NCI-H524 (cell line): ENCODE results near the gene PCMTD2.

Experiments
- DNase-seq, 2 experiments: peaks; one replicate each; lab custom pipeline; 2025; lab: John Stamatoyannopoulos, UW

PCMTD2 gene

GRCh38 chr20:64255361-64256281, at the start of gene PCMTD2:
Gene PCMTD2, plus strand, starts transcription at chr20:64255748. Its CDS starts 4,218 bp downstream, at chr20:64259966.
- DNase-seq = peak; percentile 59 to 83

DNA sequence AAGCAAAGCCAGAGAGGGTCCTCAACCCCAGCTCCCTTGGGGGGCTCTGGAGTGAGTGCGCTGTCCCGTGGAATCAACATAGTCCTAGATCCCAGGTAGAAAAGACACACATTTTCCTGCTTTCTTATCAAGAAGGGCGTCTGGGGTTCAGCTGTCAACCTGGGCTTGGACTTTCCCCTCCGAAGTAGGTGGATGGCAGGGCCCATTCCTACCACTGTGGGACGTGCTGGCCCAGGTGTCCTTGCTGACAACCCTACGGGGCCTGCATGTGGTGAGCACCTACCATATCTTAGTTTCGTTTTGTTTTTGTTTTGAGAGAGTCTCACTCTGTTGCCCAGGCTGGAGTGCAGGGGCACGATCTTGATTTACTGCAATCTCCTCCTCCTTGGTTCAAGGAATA, 48.9 kb upstream of the PCMTD2 start:
- no peak for DNase-seq

- DNase-seq = no peak
Measured at GRCh38 chr20:64207641-64208590, 47.6 kb upstream of the PCMTD2 start.

DNA sequence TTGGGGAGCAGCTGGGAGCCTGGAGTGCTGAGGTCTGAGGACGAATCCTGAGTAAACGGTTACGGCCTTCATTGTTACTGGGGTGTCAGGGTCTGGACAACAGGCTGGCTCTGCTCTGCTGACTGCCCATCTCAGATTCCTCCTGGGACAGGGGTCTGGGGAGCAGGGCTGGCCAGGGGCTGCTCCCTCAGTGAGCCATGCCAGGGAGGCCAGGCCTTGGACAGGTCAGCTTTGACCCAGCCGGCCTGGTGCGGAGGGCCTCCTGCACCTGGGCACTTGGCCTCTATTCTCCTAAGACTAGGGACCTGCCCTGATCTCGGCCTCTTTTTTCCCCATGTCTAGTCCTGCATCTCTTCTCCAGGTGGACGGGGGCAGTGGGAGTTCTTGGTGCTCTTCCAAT, 46.4 kb upstream of the PCMTD2 start:
- DNase-seq = no peak

DNA sequence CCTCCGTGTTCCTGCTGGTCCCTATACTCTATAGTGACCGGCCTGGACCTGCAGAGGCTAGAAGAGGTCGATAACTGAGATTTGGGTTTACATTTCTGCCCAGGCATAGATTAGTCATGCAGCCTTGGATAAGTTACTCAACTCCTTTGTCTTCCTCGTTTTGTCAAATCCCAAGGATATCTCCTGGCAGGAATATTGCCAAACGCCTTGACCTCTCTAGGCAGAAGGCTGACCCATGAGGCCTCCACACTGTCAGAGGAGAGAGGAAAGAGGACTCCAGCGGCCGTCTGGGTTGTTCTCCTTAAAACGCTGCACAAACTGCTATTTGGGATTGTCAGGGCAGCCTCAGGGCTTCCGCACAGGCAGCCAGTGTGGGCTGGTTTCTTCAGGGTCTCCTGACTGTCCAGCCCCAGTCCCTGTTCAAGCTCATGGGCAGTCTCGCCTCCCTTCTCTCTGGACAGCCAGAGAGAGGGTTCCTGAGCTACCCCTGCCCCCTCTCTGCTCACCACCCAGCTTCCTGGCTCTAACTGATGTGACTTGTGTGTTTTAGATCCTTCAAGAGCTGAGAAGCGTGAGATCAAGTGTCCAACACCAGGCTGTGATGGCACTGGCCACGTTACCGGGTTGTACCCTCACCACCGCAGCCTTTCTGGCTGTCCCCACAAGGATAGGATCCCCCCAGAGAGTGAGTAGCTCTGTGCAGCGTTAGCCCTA, 44.7 kb upstream of the PCMTD2 start:
- no peak for DNase-seq

DNA sequence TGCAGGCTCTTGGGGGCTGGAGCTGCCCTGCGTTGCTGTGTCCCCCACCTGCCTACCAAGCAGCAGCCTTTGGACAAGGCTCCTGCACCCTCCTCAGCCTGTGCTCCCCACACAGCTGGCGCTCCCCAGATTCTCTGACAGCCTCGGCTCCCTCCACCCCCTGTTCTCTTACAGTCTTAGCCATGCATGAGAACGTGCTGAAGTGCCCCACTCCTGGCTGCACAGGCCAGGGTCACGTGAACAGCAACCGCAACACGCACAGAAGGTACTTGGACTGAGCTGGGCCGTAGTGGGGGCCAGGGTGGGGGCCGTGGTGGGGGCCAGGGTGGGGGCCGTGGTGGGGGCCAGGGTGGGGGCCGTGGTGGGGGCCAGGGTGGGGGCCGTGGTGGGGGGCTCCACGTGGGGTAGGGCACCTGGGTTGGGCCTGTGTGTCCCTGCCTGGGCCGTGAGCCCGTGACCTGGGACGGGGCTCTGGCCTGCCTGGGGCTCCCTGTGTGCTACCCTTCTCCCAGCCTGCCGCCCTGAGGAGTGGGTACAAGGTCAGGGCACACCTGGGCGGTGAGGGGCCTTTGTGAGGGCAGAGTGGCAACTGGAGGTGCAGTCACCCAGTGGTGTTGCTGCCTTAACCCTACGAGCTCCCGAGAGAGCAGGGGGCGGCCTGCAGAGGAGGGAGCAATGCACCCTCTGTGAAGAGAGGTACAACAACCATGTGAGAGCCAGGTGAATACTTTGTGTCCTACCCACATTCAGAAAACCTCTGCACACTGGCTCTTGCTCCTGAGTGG, 43.5 kb upstream of the PCMTD2 start:
- peak in 1 of 2 experiments; percentile 24 for DNase-seq

- DNase-seq = no peak
Measured at GRCh38 chr20:64212755-64213154, 42.8 kb upstream of the PCMTD2 start.

DNA sequence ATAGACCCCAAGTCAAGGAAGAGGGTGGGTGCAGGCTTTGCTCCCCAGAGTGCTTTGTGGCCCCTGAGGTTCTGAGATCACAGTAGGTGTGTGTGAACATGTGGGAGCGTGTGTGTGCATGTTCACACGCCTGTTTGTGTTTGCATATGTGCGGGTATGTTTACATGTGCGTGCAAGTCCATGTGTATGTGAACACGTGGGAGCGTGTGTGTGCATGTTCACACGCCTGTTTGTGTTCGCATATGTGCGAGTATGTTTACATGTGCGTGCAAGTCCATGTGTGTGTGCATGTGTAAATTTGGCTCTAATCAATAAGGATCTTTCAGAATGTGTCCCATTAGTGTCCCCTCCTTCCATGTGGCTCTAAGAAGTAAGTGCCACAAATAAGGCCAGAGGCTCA, 41.4 kb upstream of the PCMTD2 start:
- DNase-seq = no peak

- DNase-seq = no peak
Measured at GRCh38 chr20:64214952-64215351, 40.6 kb upstream of the PCMTD2 start.

- DNase-seq = no peak
Measured at GRCh38 chr20:64216036-64216435, 39.5 kb upstream of the PCMTD2 start.

DNA sequence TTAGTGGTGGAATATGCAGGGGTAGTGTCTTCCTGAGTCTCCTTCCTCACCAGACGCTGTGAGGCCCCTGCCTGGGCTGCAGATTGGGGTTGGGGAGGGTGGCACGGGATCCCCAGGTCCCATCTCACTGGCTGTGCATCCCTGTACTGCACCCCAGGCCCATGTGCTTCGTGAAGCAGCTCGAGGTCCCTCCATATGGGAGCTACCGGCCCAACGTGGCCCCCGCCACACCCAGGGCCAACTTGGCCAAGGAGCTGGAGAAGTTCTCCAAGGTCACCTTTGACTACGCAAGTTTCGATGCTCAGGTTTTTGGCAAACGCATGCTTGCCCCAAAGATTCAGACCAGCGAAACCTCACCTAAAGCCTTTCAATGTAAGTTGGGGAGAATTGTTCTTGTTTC, 38.6 kb upstream of the PCMTD2 start:
- DNase-seq = no peak

DNA sequence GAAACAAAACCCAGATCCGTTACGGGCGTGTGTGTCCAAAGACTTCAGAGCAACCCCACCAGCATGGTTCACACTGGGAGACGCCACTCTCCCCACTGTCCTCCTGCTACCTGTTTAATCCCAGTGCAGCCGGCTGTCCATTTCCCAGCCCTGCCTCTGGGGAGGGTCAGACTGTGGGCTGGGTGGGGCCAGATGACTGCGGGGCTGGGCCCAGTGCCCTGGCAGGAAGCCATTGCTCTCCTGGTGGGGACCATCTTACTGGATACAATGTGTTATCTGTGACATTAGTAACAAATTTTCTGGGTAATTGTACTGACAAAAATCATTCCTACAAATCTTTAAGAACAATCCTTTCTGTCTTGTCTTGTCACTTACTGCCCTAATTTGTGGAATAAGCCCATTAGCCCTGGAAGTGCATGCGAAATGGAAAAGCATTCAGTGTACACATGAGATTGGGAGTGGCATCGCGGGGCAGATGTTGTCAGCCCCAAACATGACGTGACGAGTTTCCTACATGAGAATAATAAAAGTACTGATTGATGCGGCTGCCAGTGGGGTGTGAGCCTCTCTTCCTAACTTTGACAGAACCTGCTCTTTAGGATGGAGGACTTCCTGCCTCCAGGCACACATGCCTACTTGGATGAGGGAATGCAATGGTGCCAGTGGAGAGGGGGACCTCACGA, 37.9 kb upstream of the PCMTD2 start:
- no peak for DNase-seq

GRCh38 chr20:64219202-64219601, 36.3 kb upstream of the PCMTD2 start:
- DNase-seq = no peak

GRCh38 chr20:64219730-64220129, 35.8 kb upstream of the PCMTD2 start:
- DNase-seq = no peak

GRCh38 chr20:64220420-64220819, 35.1 kb upstream of the PCMTD2 start:
- DNase-seq = no peak

DNA sequence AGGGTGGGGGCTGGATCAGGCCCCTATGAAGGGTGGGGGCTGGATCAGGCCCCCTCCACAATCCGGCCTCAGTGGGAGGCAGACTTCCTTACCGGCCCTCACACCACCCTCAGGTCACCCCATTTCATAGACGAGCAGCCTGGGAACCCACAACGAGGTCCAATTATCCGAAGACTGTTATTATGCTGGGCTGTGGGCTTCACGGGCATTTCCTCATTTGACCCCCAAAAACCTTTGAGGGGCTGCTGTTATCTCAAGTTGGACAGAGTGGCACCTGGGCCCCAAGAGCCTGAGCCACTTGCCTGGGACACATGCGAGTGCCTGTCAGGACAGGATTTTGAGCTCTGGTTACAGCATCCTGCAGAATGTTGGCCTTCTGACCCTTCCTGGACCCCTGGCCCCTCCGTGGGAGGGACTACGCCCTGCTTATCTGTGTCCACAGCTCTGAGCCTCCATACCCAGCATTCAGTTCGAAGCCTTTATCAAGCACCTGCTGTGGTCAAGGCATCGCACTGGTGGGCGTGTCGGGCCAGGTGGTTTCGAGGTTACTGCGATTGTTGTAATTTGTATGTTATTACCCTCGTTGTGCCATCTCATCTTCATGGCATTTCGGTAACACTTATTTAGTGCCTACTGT, 34.5 kb upstream of the PCMTD2 start:
- DNase-seq = no peak

DNA sequence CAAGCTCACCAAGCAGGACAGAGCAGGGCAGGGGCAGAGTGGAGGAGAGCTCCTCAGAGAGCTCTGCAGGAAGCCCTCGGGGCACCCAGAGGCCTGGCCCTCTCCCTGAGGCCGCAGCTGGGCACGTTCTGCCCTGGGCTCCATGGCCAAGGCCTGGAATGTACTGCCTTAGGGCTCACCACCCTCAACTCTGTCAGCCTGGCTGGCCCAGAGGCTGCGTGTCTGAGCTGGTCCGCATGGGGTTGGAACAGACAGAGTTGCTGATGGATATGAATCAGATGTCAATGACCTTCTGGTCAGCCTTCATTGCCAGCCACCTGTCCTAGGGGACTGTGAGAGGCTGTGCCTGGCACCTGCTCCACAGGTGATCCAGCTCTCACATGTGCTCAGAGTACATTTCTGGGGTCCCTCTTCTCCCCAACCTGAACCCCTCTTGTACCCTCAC, 33.2 kb upstream of the PCMTD2 start:
- DNase-seq = no peak

DNA sequence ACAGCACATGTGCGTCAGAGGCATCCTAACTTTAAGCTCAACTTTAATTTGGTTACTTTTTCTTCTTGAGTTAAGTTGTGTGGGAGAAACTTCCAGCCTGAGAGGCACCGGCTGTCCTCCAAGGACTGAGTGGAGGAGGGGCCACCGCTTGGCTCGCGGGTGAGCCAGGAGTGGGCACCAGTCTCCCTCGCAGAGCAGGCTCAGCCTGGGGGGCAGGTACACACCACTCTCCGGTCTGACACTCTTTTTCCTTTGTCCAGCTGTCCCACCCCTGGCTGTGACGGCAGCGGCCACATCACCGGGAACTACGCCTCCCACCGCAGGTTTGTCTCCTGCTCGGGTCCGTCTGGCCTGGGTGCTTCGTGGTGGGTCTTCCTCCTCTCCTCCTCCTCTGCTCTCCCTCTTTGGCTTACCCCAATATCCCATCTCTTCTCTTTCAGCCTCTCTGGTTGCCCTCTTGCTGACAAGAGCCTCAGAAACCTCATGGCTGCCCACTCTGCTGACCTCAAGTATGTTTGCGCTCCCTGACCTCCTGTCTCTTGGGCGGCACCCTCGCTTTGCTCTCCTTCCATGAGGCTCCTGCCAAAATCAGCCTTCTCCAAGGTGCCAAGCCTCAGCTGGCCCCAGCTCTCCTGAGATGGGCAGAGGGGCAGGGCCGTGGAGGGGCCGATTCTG, 32.6 kb upstream of the PCMTD2 start:
- no peak for DNase-seq

- DNase-seq = no peak
Measured at GRCh38 chr20:64223526-64224067, 32.0 kb upstream of the PCMTD2 start.
